ENCODE data around the gene CCN5.

The CCN5 gene

DNA sequence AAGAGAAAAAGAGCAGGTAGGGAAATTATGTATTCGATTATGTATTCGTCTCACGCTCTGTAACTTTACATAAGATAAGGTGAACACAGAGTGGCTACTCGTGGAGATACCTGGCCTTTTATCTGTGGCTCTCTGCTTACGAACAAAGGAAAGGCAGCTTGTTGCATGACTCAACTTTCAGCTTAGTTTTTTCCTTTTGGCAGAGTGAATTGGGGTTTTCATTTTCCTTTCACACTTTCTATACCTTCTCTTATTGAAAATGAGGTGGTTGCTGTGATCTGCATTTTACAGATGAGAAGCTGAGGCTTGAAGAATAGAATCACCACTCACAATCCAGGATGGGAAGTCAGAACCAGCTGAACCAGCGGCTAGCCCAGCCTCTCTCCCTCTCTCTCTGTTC lies 17.2 kb downstream of the CCN5 start:
- Histone ChIP-seq H3K4me1 (ENCODE audit: insufficient read depth, low read length, poor library complexity, severe bottlenecking) (peaks cover 11% of the 10 kb centered on the region), H3K9me3 (ENCODE audit: insufficient read depth, low read depth, low read length) (no peaks in the 10 kb centered on the region), H3F3A (ENCODE audit: low read depth) (no peaks in the 10 kb centered on the region), H3K79me2 (ENCODE audit: insufficient read depth, low read length) (no peaks in the 10 kb centered on the region), H3K9me2 (replicated peaks; ENCODE audit: low read depth, low read length) (no peaks in the 10 kb centered on the region), H3K4me2 (ENCODE audit: low read depth, low read length, poor library complexity, severe bottlenecking) (no peak overlapping the region), H2AFZ (ENCODE audit: low read length) (no peak overlapping the region), H3K36me3 (ENCODE audit: insufficient read depth, low read length) (no peaks in the 10 kb centered on the region), H3K27me3 (ENCODE audit: insufficient read depth, low read length, poor library complexity, severe bottlenecking) (no peaks in the 10 kb centered on the region), H4K20me1 (ENCODE audit: insufficient read depth, low read length, poor library complexity, severe bottlenecking) (no peaks in the 10 kb centered on the region), H3K4me3 (ENCODE audit: low read length, poor library complexity, severe bottlenecking) (no peak overlapping the region), H3K9ac (ENCODE audit: low read depth, low read length, poor library complexity, severe bottlenecking) (no peak overlapping the region)
- TF ChIP-seq EZH2phosphoT487 (IDR thresholded peaks at IDR 0.05; ENCODE audit: borderline replicate concordance) (no peak), CTCF (conservative IDR thresholded peaks at IDR 0.05; ENCODE audit: low read length) (no peak)

DNA sequence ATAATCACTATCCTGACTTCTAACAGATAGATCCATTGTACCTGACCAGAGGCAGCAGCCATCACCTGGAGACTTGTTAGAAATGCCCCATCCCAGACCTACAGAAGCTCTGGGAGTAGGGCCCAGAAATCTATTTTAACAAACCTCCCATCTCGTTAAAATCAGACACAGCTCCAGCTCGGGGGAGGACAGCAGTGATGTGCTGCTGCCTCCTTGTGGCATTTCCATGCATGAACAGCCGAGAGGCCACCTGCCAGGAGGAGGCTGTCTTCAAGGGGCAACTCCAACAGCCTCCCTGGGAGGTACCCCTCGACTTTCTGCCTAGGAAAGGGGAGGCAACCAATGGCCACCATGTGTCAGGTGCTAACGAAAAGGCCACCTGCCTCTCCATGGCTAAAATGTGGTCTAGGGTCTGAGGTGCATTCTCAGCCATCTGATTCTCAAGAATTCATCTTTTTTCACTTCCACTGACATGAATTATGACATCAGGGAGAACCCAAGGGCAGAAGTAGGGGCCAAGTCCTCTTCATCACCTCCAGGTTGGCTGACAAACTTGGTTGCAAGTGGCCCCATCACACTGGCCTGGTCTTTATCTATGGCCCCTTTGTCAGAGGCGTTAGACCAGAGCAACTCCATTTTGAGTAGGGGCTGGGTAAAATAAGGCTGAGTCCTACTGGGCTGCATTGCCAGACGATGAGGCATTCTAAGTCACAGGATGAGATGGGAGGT lies 18.3 kb downstream of the CCN5 start:
- Histone ChIP-seq H3K27me3 (ENCODE audit: insufficient read depth, low read length, poor library complexity, severe bottlenecking) (no peaks in the 10 kb centered on the region), H4K20me1 (ENCODE audit: insufficient read depth, low read length, poor library complexity, severe bottlenecking) (no peaks in the 10 kb centered on the region), H3K4me3 (ENCODE audit: low read length, poor library complexity, severe bottlenecking) (no peak overlapping the region), H3K4me2 (ENCODE audit: low read depth, low read length, poor library complexity, severe bottlenecking) (no peak overlapping the region), H3K4me1 (ENCODE audit: insufficient read depth, low read length, poor library complexity, severe bottlenecking) (peaks cover 14% of the 10 kb centered on the region), H3F3A (ENCODE audit: low read depth) (no peaks in the 10 kb centered on the region), H3K79me2 (ENCODE audit: insufficient read depth, low read length) (no peaks in the 10 kb centered on the region), H3K9ac (ENCODE audit: low read depth, low read length, poor library complexity, severe bottlenecking) (no peak overlapping the region), H3K36me3 (ENCODE audit: insufficient read depth, low read length) (no peaks in the 10 kb centered on the region), H3K9me2 (replicated peaks; ENCODE audit: low read depth, low read length) (no peaks in the 10 kb centered on the region), H3K9me3 (ENCODE audit: insufficient read depth, low read depth, low read length) (no peaks in the 10 kb centered on the region), H2AFZ (ENCODE audit: low read length) (no peak overlapping the region)
- peak; percentile 85 for TF ChIP-seq CTCF (conservative IDR thresholded peaks at IDR 0.05; ENCODE audit: low read length)
- no peak for TF ChIP-seq EZH2phosphoT487 (IDR thresholded peaks at IDR 0.05; ENCODE audit: borderline replicate concordance)

DNA sequence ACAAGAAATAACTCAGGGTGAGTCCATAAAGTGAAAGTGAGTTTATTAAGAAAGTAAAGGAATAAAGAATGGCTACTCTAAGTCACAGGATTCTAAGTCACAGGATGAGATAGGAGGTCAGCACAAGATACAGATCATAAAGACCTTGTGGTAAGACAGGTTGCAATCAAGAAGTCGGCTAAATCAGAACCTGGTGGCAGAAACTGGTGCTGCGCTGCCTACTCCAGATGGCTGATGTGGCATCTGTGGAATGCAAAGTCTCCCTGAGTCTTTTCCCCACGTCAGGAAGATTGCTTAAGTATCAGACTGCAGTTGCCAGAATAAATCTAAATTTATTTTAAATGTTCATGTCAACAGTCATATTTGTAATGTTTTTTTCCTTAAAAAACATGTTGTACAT lies 19.8 kb downstream of the CCN5 start:
- H3K9me3 ChIP-seq (ENCODE audit: insufficient read depth, low read depth, low read length), result no peaks in the 10 kb centered on the region
- no peaks in the 10 kb centered on the region for H3F3A ChIP-seq (ENCODE audit: low read depth)
- H3K9me2 ChIP-seq (replicated peaks; ENCODE audit: low read depth, low read length), result no peaks in the 10 kb centered on the region
- no peak overlapping the region for H2AFZ ChIP-seq (ENCODE audit: low read length)
- H3K9ac ChIP-seq (ENCODE audit: low read depth, low read length, poor library complexity, severe bottlenecking), result no peak overlapping the region
- TF ChIP-seq CTCF (conservative IDR thresholded peaks at IDR 0.05; ENCODE audit: low read length) (peak; percentile 19; the same call in 1 of the 2 replicates), EZH2phosphoT487 (IDR thresholded peaks at IDR 0.05; ENCODE audit: borderline replicate concordance) (no peak)
- no peaks in the 10 kb centered on the region for H3K27me3 ChIP-seq (ENCODE audit: insufficient read depth, low read length, poor library complexity, severe bottlenecking)
- H4K20me1 ChIP-seq (ENCODE audit: insufficient read depth, low read length, poor library complexity, severe bottlenecking), result no peaks in the 10 kb centered on the region
- H3K4me3 ChIP-seq (ENCODE audit: low read length, poor library complexity, severe bottlenecking), result no peak overlapping the region
- H3K4me2 ChIP-seq (ENCODE audit: low read depth, low read length, poor library complexity, severe bottlenecking), result no peak overlapping the region
- peaks cover 9% of the 10 kb centered on the region for H3K4me1 ChIP-seq (ENCODE audit: insufficient read depth, low read length, poor library complexity, severe bottlenecking)
- H3K79me2 ChIP-seq (ENCODE audit: insufficient read depth, low read length), result no peaks in the 10 kb centered on the region
- H3K36me3 ChIP-seq (ENCODE audit: insufficient read depth, low read length), result no peaks in the 10 kb centered on the region
